K562 (cell line): ENCODE results near the gene ZSWIM9. TPM values are rescaled to one million over a fixed set of nuclear protein-coding genes. Genes with fewer than 3 reads are reported as not detected.

Source experiments
- AFF1 ChIP-seq, 2 experiments: fragments of 450-650 bp; IDR thresholded peaks; 2 replicates each; pipeline ENCODE4 v1.6.1; 2018; ENCODE audit warnings: mild to moderate bottlenecking in 2 of 2, low read depth in 1 of 2; ENCODE audit not compliant: partially characterized antibody in 2 of 2
- ATF6 ChIP-seq: sonication (generic); formaldehyde crosslinking; IDR thresholded peaks from 2 replicates; pipeline ENCODE4 v1.4.0; 2020; ENCODE audit warnings: mild to moderate bottlenecking, missing genetic modification reagents
- CHD7 ChIP-seq: fragments of 200-600 bp; sonication (generic); IDR thresholded peaks from one replicate; pipeline ENCODE4 v1.6.1; 2012; ENCODE audit warnings: mild to moderate bottlenecking, low read depth, low read length, inconsistent platforms
- E2F5 ChIP-seq: sonication (generic); formaldehyde crosslinking; IDR thresholded peaks from 2 replicates; pipeline ENCODE4 v1.8.0; 2022; ENCODE audit warnings: mild to moderate bottlenecking, missing genetic modification reagents
- LARP7 ChIP-seq: fragments of 450-650 bp; IDR thresholded peaks from 2 replicates; pipeline ENCODE4 v1.6.1; 2016
- NFATC3 ChIP-seq: fragments of 450-650 bp; IDR thresholded peaks from 2 replicates; pipeline ENCODE4 v1.6.1; 2017; ENCODE audit warnings: mild to moderate bottlenecking
- SLC30A9 ChIP-seq: fragments of 250-450 bp; sonication (Bioruptor Pico); IDR thresholded peaks from 2 replicates; pipeline ENCODE4 v1.8.0; 2022; ENCODE audit warnings: mild to moderate bottlenecking, moderate library complexity
- ZNF778 ChIP-seq: fragments of 450-650 bp; formaldehyde crosslinking; IDR thresholded peaks from 2 replicates; pipeline ENCODE4 v1.4.0; 2020; ENCODE audit warnings: mild to moderate bottlenecking, moderate library complexity
- polyA plus RNA-seq, 8 experiments: library from polyadenylated mRNA; depleted of rRNA in 4 of 8; stranded (reverse) in 5 of 8; unstranded in 3 of 8; fragments of >200 nt; fragmentation: Nextera tagmentation in 2 of 8; fragmentation: Illumina TruSeq in 1 of 8; extraction: Ambion mirVana in 2 of 8; extraction: Trizol in 1 of 8; gene quantifications; 2 replicates each; pipeline versions ENCODE4 v1.2.1 to v1.2.3, GENCODE V29; 2011 to 2014; ENCODE audit warnings: inconsistent platforms in 1 of 8, missing spikeins in 1 of 8
- total RNA-seq, 7 experiments: library from RNA; depleted of rRNA in 6 of 7; stranded (reverse); fragments of >200 nt in 6 of 7; fragmentation: Illumina TruSeq in 2 of 7; extraction: Trizol in 2 of 7; gene quantifications; 2 replicates each; pipeline versions ENCODE4 v1.2.1 to v1.2.3, GENCODE V29; 2011 to 2021; ENCODE audit warnings: low replicate concordance in 1 of 7

ZSWIM9 gene
- total and polyA plus RNA-seq, 9 of the 15 experiments (the other 6 are each of a cell fraction or from before 2014, with no cell fraction given): 0.04 to 1.4 (median 0.34) TPM; not detected in 1

GRCh38 chr19:48196933-48197665 lies 26.6 kb downstream of the ZSWIM9 start (continued):
- TF ChIP-seq CHD7: no peak
- 0 out of 2 replicates have a peak, but pooled peaks have one; percentile 64 for TF ChIP-seq LARP7
- no peak for TF ChIP-seq SLC30A9 (CRISPR knock-in tag)
- no peak for TF ChIP-seq E2F5
- no peak for TF ChIP-seq ZNF778
- no peak for TF ChIP-seq ATF6 (CRISPR knock-in tag)
- TF ChIP-seq NFATC3: no peak
- peak in 1 of 2 experiments; percentile 36 for TF ChIP-seq AFF1 (IDR thresholded peaks at IDR 0.05; ENCODE audit: low read depth in 1 of 2, partially characterized antibody in 2 of 2)
